Mucosa of rectum (tissue), 2 donors: ENCODE results near the gene TUBB4B.

Source experiments
- H3K27ac ChIP-seq, 2 donors: one replicate each; pipeline ENCODE4 v1.7.0; 2013; ENCODE audit warnings: inconsistent platforms in 2 of 2, low read depth in 2 of 2, low read length in 2 of 2
- H3K27me3 ChIP-seq, 2 donors: one replicate each; pipeline ENCODE4 v1.7.0; 2013; ENCODE audit warnings: low read length in 2 of 2; ENCODE audit not compliant: control insufficient read depth in 2 of 2, insufficient read depth in 2 of 2
- H3K36me3 ChIP-seq, 2 donors: one replicate each; pipeline ENCODE4 v1.7.0; 2013; ENCODE audit warnings: low read length in 2 of 2; ENCODE audit not compliant: control insufficient read depth in 2 of 2, insufficient read depth in 2 of 2
- H3K4me1 ChIP-seq, 2 donors: one replicate each; pipeline ENCODE4 v1.7.0; 2013; ENCODE audit warnings: low read length in 2 of 2, mild to moderate bottlenecking in 1 of 2; ENCODE audit not compliant: control insufficient read depth in 2 of 2, insufficient read depth in 2 of 2
- H3K4me3 ChIP-seq, 2 donors: one replicate each; pipeline ENCODE4 v1.7.0; 2013; ENCODE audit warnings: low read length in 2 of 2
- H3K9ac ChIP-seq, 2 donors: one replicate each; pipeline ENCODE4 v1.7.0; 2013; ENCODE audit warnings: low read length in 2 of 2, low read depth in 1 of 2, mild to moderate bottlenecking in 1 of 2
- H3K9me3 ChIP-seq, 2 donors: one replicate each; pipeline ENCODE4 v1.7.0; 2013; ENCODE audit warnings: low read length in 2 of 2; ENCODE audit not compliant: control insufficient read depth in 2 of 2
- donor health status: healthy.
- donor health status: Normal muscosa, but diverticular disease.

TUBB4B gene

DNA sequence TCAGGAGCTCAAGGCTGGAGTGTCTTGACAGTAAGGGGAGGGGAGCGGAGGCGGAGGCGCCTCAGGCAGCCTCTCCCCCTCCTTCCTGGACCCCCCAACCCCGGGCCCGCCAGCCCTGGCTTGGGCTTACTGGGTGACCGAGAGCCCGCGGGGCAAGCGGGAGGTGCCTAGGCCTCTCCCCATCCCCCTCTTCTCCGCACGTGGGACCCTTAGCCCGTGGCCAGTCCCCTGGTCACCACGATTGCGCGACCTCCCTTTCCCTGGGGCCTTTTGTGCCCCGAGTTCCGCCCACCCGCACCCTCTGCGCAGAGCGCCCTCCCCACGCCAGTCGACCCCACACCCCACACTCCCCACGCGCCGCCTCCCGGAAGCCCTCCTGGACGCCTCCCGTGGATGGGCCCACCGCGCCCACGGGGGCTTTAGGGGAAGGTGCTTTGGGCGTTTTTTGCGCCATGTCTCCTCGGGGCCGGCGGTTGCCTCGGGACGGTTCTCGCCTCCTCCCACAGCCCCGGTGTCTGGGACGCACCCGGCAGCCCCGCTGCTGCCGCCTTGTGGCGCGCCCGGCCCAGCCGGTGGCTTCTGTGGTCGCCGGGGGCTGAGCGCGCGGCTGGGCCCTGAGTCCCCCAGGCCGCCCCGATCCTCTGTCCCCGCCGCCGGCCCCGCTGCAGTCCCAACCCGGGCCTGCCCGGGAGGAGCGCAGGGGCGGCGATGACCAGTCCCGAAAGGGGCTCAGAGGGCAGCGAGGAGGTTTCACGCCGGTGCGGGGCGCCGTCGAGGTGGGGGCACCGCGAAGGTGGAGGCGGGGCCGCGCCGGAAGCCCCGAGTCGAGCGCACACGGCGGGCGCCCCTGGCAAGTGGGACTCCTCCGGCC lies 39.6 kb downstream of the TUBB4B start:
- Histone ChIP-seq H3K27me3 (no peaks in the 10 kb centered on the region), H3K27ac (no peak overlapping the region), H3K9ac (no peak overlapping the region), H3K9me3 (no peaks in the 10 kb centered on the region), H3K4me1 (peaks cover 18 to 21% of the 10 kb centered on the region in 2 donors), H3K36me3 (peaks cover 16 to 17% of the 10 kb centered on the region in 2 donors), H3K4me3 (no peak overlapping the region)

DNA sequence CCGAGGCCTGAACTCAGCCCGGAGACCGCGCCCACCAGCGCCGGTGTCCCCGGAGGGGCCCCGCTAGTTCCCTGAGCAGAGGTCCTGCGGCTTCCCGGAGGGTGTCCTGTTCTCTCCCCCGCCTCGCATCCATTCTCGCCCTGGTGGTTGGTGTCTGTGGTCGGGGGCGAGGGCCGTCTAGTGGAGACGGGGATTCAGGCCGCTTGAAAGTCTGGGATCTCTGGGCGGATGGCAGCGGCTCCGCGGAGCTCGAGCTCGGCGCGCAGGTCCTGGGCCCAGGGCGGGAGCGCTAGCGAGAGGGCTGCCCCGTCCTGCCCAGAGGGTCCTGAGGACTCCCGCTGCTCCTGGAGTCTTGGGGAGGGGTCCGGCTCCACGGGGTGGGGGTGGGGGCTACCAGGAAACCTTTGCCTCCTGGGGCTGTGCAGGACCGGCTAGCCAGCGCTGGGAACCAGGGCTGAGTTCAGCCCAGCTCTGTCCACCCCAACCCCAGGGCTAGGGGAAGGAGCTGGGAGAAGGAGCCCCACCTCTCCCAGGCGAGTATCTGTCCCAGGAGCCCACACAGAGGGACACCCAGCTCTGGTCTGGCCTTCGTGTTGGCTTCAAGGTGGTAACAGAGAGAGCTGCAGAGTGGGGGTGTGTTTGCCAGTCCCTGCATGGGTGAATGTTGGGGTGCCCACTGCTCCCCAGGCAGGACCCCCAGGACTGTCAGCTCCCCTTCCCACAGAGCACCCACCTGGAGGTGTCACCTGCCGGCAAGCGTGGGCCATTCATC lies 40.4 kb downstream of the TUBB4B start:
- Histone ChIP-seq H3K27ac (no peak overlapping the region), H3K4me3 (no peak overlapping the region), H3K9ac (no peak overlapping the region), H3K27me3 (no peaks in the 10 kb centered on the region), H3K36me3 (peaks cover 16 to 17% of the 10 kb centered on the region in 2 donors), H3K9me3 (no peaks in the 10 kb centered on the region), H3K4me1 (peaks cover 13 to 15% of the 10 kb centered on the region in 2 donors)

DNA sequence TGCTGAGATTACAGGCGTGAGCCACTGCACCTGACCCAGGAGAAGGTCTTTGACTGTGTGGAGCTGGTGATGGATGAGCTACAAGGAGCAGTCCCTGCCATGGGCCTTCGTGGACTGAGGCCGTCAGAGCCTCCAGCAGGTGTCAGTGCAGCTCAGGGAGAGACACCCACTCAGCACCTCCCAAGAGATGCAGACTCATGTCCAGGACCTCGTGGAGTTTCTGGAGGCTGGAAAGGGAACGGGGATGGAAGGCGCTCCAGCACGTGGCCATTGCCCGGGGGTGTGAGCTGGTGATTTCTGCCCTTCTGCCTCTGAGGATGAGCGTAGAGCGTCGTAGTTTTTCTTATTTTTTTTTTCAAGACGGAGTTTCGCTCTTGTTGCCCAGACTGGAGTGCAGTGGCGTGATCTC lies 45.9 kb downstream of the TUBB4B start:
- Histone ChIP-seq H3K27me3 (no peaks in the 10 kb centered on the region), H3K9me3 (no peaks in the 10 kb centered on the region), H3K27ac (no peak overlapping the region), H3K4me3 (no peak overlapping the region), H3K9ac (no peak overlapping the region), H3K36me3 (peaks cover 3 to 6% of the 10 kb centered on the region in 2 donors), H3K4me1 (no peaks in the 10 kb centered on the region)

GRCh38 chr9:137293094-137293481 lies 52.0 kb downstream of the TUBB4B start:
- H3K4me3 ChIP-seq: no peak overlapping the region
- H3K9ac ChIP-seq: peak overlapping the region in 1 of 2 donors; percentile 49
- H3K27ac ChIP-seq: peak overlapping the region; percentile 94 to 95
- peaks cover 22 to 37% of the 10 kb centered on the region in 2 donors for H3K4me1 ChIP-seq
- no peaks in the 10 kb centered on the region for H3K9me3 ChIP-seq
- peaks cover 0 to 6% of the 10 kb centered on the region in 2 donors for H3K27me3 ChIP-seq
- H3K36me3 ChIP-seq: no peaks in the 10 kb centered on the region
